SK-N-MC (cell line): Measurements from ENCODE around the gene SLC16A12.

Experiments
- EZH2 ChIP-seq: fragments of 200-600 bp; sonication (generic); IDR thresholded peaks from one replicate; pipeline ENCODE4 v1.6.1; 2017; ENCODE audit warnings: antibody characterized with exemption
- POLR2AphosphoS5 ChIP-seq: IDR thresholded peaks from 2 replicates; pipeline ENCODE4 v1.6.1; 2012; ENCODE audit warnings: mild to moderate bottlenecking, low read depth, low read length, borderline replicate concordance

DNA sequence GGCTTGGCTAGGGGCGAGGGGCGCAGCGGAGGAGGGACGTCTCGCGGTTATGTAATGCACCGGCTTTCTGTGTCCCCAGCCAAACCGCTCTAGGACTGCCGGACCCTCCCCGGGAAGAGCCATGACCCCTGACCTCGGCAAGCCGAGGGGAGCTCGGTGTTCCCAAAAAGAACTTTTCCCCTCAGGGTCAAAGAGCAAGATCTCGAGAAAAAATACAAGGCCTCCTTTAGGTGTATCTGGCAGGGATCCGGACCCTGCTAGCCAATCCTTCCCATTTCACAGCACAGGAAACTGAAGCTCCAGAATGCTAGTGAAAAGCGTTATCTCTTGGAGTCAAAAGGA, 590 bp upstream of the SLC16A12 start:
- TF ChIP-seq POLR2AphosphoS5 (no peak), EZH2 (no peak)
